H1 (cell line): ENCODE data around the gene EFR3B. TPM values are rescaled to one million over a fixed set of nuclear protein-coding genes. Genes with fewer than 3 reads are reported as not detected.

Source experiments
- CTCF ChIA-PET: fragments of 300-600 bp; sonication (Branson Sonifier 250); formaldehyde crosslinking; loops from one replicate; lab custom pipeline; 2021; ENCODE audit not compliant: partially characterized antibody; lab: Charles Lee
- POLR2A ChIA-PET: fragments of 300-600 bp; sonication (Branson Sonifier 250); formaldehyde crosslinking; loops from one replicate; lab custom pipeline; 2021; ENCODE audit warnings: inconsistent platforms; ENCODE audit not compliant: partially characterized antibody; lab: Charles Lee
- DNase-seq, 2 experiments: peaks; one replicate each; pipeline versions ENCODE4 v3.0.0 to v3.0.0-alpha.2; 2010 to 2022; ENCODE audit warnings: low spot score in 2 of 2, low read depth in 1 of 2, mixed read lengths in 1 of 2
- FAIRE-seq: peaks from 2 replicates; lab custom pipeline; 2011; peaks lifted over from hg19 to GRCh38; lab: Jason Lieb, UNC
- H2AFZ ChIP-seq: 2 replicates; pipeline ENCODE4 v1.8.1; 2012; ENCODE audit warnings: low read length, inconsistent platforms
- H2AK5ac ChIP-seq: 2 replicates; pipeline ENCODE4 v1.6.1; 2013; ENCODE audit warnings: low read depth, low read length
- H2BK120ac ChIP-seq: replicated peaks from 2 replicates; pipeline ENCODE3; 2013; ENCODE audit warnings: low read depth, low read length, inconsistent platforms
- H2BK12ac ChIP-seq: 2 replicates; pipeline ENCODE4 v1.6.1; 2013; ENCODE audit warnings: low read depth, low read length
- H2BK15ac ChIP-seq: 2 replicates; pipeline ENCODE4 v1.6.1; 2013; ENCODE audit warnings: low read length
- H2BK20ac ChIP-seq: 2 replicates; pipeline ENCODE4 v1.6.1; 2013; ENCODE audit warnings: low read length
- H2BK5ac ChIP-seq: 2 replicates; pipeline ENCODE4 v1.6.1; 2013; ENCODE audit warnings: low read depth, low read length
- H3K14ac ChIP-seq: 2 replicates; pipeline ENCODE4 v1.6.1; 2013; ENCODE audit warnings: inconsistent platforms; ENCODE audit not compliant: insufficient read length
- H3K18ac ChIP-seq: 2 replicates; pipeline ENCODE4 v1.6.1; 2013; ENCODE audit warnings: low read length; ENCODE audit errors: extremely low read depth
- H3K23ac ChIP-seq: 2 replicates; pipeline ENCODE4 v1.6.1; 2013; ENCODE audit warnings: inconsistent platforms; ENCODE audit not compliant: insufficient read length
- H3K23me2 ChIP-seq: 2 replicates; pipeline ENCODE4 v1.6.1; 2013; ENCODE audit warnings: low read depth, low read length
- H3K27ac ChIP-seq: 2 replicates; pipeline ENCODE4 v1.6.1; 2011; ENCODE audit warnings: low read depth, low read length, inconsistent platforms
- H3K27me3 ChIP-seq, 4 experiments: replicated peaks in 1 of 4; 1 replicate in 1 of 4; 2 replicates in 3 of 4; pipeline versions ENCODE4 v1.6.1 to v1.8.1; 2011 to 2013; ENCODE audit warnings: low read length in 3 of 4, mild to moderate bottlenecking in 3 of 4, inconsistent platforms in 2 of 4, mixed read lengths in 2 of 4, moderate library complexity in 1 of 4; ENCODE audit not compliant: control insufficient read depth in 3 of 4, insufficient read depth in 3 of 4; ENCODE audit errors: extremely low read depth in 1 of 4
- H3K36me3 ChIP-seq, 4 experiments: 2 replicates each; pipeline versions ENCODE4 v1.6.1 to v1.8.1; 2011 to 2013; ENCODE audit warnings: mild to moderate bottlenecking in 4 of 4, low read length in 3 of 4, moderate library complexity in 2 of 4, control low read depth in 1 of 4, inconsistent platforms in 1 of 4; ENCODE audit not compliant: insufficient read depth in 4 of 4, control insufficient read depth in 2 of 4
- H3K4ac ChIP-seq: replicated peaks from 2 replicates; pipeline ENCODE3; 2013; ENCODE audit warnings: low read length, low read depth, mixed read lengths, inconsistent platforms; ENCODE audit not compliant: insufficient read length
- H3K4me1 ChIP-seq, 4 experiments: replicated peaks in 1 of 4; 1 replicate in 1 of 4; 2 replicates in 3 of 4; pipeline versions ENCODE4 v1.6.1 to v1.8.1; 2011 to 2013; ENCODE audit warnings: low read length in 3 of 4, inconsistent platforms in 2 of 4, mixed read lengths in 1 of 4; ENCODE audit not compliant: insufficient read depth in 4 of 4, control insufficient read depth in 3 of 4
- H3K4me2 ChIP-seq, 2 experiments: 2 replicates each; pipeline versions ENCODE4 v1.6.1 to v1.8.1; 2011 to 2013; ENCODE audit warnings: low read depth in 2 of 2, low read length in 2 of 2, control low read depth in 1 of 2, inconsistent platforms in 1 of 2, mild to moderate bottlenecking in 1 of 2; ENCODE audit not compliant: insufficient read depth in 1 of 2
- H3K4me3 ChIP-seq, 4 experiments: fragments of 200-600, 300-600 bp in 1 of 4; sonication (generic), shearing (Covaris generic), sonication (Bioruptor Twin) in 1 of 4; 2 replicates each; pipeline versions ENCODE4 v1.5.1 to v1.8.1; 2011 to 2016; ENCODE audit warnings: low read length in 4 of 4, low read depth in 3 of 4, control low read depth in 2 of 4, inconsistent platforms in 2 of 4, mild to moderate bottlenecking in 2 of 4, mixed read lengths in 1 of 4, moderate library complexity in 1 of 4; ENCODE audit not compliant: insufficient read depth in 2 of 4; ENCODE audit errors: extremely low read depth in 1 of 4
- H3K56ac ChIP-seq: replicated peaks from 2 replicates; pipeline ENCODE3; 2013; ENCODE audit warnings: low read depth, mild to moderate bottlenecking, mixed read lengths, low read length, inconsistent platforms; ENCODE audit not compliant: insufficient read length
- H3K79me1 ChIP-seq: 2 replicates; pipeline ENCODE4 v1.6.1; 2013; ENCODE audit warnings: low read depth, low read length, control low read depth
- H3K79me2 ChIP-seq, 2 experiments: 2 replicates each; pipeline versions ENCODE4 v1.6.1 to v1.8.1; 2012 to 2013; ENCODE audit warnings: low read length in 2 of 2, mild to moderate bottlenecking in 2 of 2, inconsistent platforms in 1 of 2; ENCODE audit not compliant: insufficient read depth in 2 of 2, control insufficient read depth in 1 of 2
- H3K9ac ChIP-seq, 4 experiments: replicated peaks in 1 of 4; 1 replicate in 1 of 4; 2 replicates in 3 of 4; pipeline versions ENCODE4 v1.6.1 to v1.8.1; 2011 to 2013; ENCODE audit warnings: low read depth in 3 of 4, low read length in 3 of 4, control low read depth in 2 of 4, mild to moderate bottlenecking in 2 of 4, moderate library complexity in 2 of 4, inconsistent platforms in 1 of 4; ENCODE audit errors: extremely low read depth in 1 of 4
- H3K9me3 ChIP-seq, 2 experiments: 2 replicates each; pipeline versions ENCODE4 v1.6.1 to v1.8.1; 2012 to 2013; ENCODE audit warnings: mild to moderate bottlenecking in 2 of 2, moderate library complexity in 2 of 2, control low read depth in 1 of 2, inconsistent platforms in 1 of 2, low read depth in 1 of 2, low read length in 1 of 2, mixed read lengths in 1 of 2; ENCODE audit not compliant: insufficient read depth in 2 of 2
- H4K20me1 ChIP-seq, 2 experiments: replicated peaks in 1 of 2; 2 replicates each; pipeline versions ENCODE3 to v1.8.1; 2011 to 2013; ENCODE audit warnings: inconsistent platforms in 2 of 2, low read length in 2 of 2, mild to moderate bottlenecking in 1 of 2; ENCODE audit not compliant: insufficient read depth in 2 of 2, control insufficient read depth in 1 of 2
- H4K5ac ChIP-seq: 2 replicates; pipeline ENCODE4 v1.6.1; 2013; ENCODE audit warnings: low read length, low read depth, mixed read lengths, inconsistent platforms; ENCODE audit not compliant: insufficient read length
- H4K8ac ChIP-seq: 2 replicates; pipeline ENCODE4 v1.8.0; 2013; ENCODE audit warnings: mild to moderate bottlenecking, moderate library complexity, low read length, inconsistent platforms; ENCODE audit not compliant: insufficient read depth; ENCODE audit errors: extremely low read depth
- H4K91ac ChIP-seq: replicated peaks from 2 replicates; pipeline ENCODE3; 2013; ENCODE audit warnings: low read length, mixed read lengths, inconsistent platforms; ENCODE audit not compliant: insufficient read length
- BACH1 ChIP-seq: IDR thresholded peaks from 2 replicates; pipeline ENCODE4 v1.6.1; 2012; ENCODE audit warnings: low read length, improper control_type of control experiment
- TAF1 ChIP-seq: IDR thresholded peaks from 2 replicates; pipeline ENCODE4 v1.6.1; 2011; ENCODE audit warnings: mild to moderate bottlenecking, low read depth, low read length
- WGBS, 2 experiments: shearing (Covaris generic) in 1 of 2; methylation state at CpG; one replicate each; pipeline versions ENCODE4 v1.1.6 to v1.1.7; 2013 to 2015; ENCODE audit warnings: low lambda C conversion rate in 2 of 2, mixed read lengths in 2 of 2, inconsistent platforms in 1 of 2, low coverage in 1 of 2, missing lambda C conversion rate in 1 of 2; ENCODE audit not compliant: insufficient replicate concordance in 2 of 2, insufficient coverage in 1 of 2, insufficient read length in 1 of 2; ENCODE audit errors: extremely low coverage in 1 of 2, missing lambda C conversion rate in 1 of 2; 5-methylcytosine and 5-hydroxymethylcytosine counted together
- polyA plus RNA-seq, 7 experiments: library from polyadenylated mRNA; depleted of rRNA in 3 of 7; stranded (reverse) in 5 of 7; unstranded in 2 of 7; fragments of >200 nt in 5 of 7; fragments of 200-250 nt in 2 of 7; gene quantifications; 1 replicate in 5 of 7; 2 replicates in 1 of 7; 4 replicates in 1 of 7; pipeline versions ENCODE4 v1.2.1 to v1.2.3, GENCODE V29; 2011 to 2013; ENCODE audit warnings: missing spikeins in 2 of 7, mixed read lengths in 2 of 7
- total RNA-seq: library from RNA; stranded (reverse); fragmentation: NEBNext Ultra II Directional; extraction: Animal tissue kit (Norgen Biotek cat#: 25700); gene quantifications from 2 replicates; pipeline ENCODE4 v1.2.1, GENCODE V29; 2021

The EFR3B gene
- total and polyA plus RNA-seq, 2 of the 8 experiments (the other 6 are each of a cell fraction or from before 2014, with no cell fraction given): 3.4 to 9.6 TPM

- Histone ChIP-seq H4K91ac (no peak overlapping the region), H3K18ac (no peak overlapping the region), H3K4me3 (no peak overlapping the region), H3K9ac (no peak overlapping the region), H2BK5ac (no peak overlapping the region), H4K5ac (no peak overlapping the region), H3K36me3 (no peaks in the 10 kb centered on the region), H4K20me1 (no peaks in the 10 kb centered on the region), H2AK5ac (no peak overlapping the region), H3K79me2 (no peaks in the 10 kb centered on the region), H3K4ac (no peak overlapping the region), H3K23me2 (no peaks in the 10 kb centered on the region), H3K4me1 (0 out of 7 replicates have a peak, but pooled peaks cover 0 to 3% (median 1%) of the 10 kb centered on the region in 4 experiments), H2BK15ac (no peak overlapping the region), H2BK120ac (no peak overlapping the region), H2BK12ac (no peak overlapping the region), H3K27me3 (no peaks in the 10 kb centered on the region), H3K27ac (no peak overlapping the region), H3K14ac (no peak overlapping the region), H3K9me3 (no peaks in the 10 kb centered on the region), H3K4me2 (no peak overlapping the region), H2AFZ (no peak overlapping the region), H4K8ac (no peak overlapping the region), H3K56ac (no peak overlapping the region), H3K23ac (no peak overlapping the region), H2BK20ac (no peak overlapping the region), H3K79me1 (no peaks in the 10 kb centered on the region)
- no peak for DNase-seq
- no peak for FAIRE-seq
- WGBS, 2 experiments: 81% methylated on average over 4 of the region's 4 CpGs; no CpG with 5 or more reads in 1 of the 2 experiments
- CTCF ChIA-PET: interaction anchor here (1.1 to 1.9 kb wide), 5 partner anchors 10 to 122 kb away, joined by 3 to 10 read pairs (median 7); partner anchors contain the start of gene EFR3B
- TF ChIP-seq BACH1 (0 out of 2 replicates have a peak, but pooled peaks have one; percentile 19), TAF1 (no peak)
- POLR2A ChIA-PET: interaction anchor here (0.9 kb wide), 1 partner anchor 9 kb away, joined by 3 read pairs; no protein-coding TSS in a partner anchor
Measured at GRCh38 chr2:25073914-25074313, 32.0 kb downstream of the EFR3B start.
